Stomach (tissue), 4 donors: Measurements from ENCODE around the gene PTGER3.

Source experiments
- CTCF ChIP-seq, 7 experiments: fragments of 450-650 bp in 4 of 7; fragments of 200-600 bp in 3 of 7; sonication (generic) in 3 of 7; IDR thresholded peaks; one replicate each; pipeline ENCODE4 v1.5.1; 2016 to 2019; ENCODE audit warnings: antibody characterized with exemption in 7 of 7, control low read depth in 2 of 7, mild to moderate bottlenecking in 1 of 7
- POLR2AphosphoS5 ChIP-seq, 3 donors: sonication (generic); formaldehyde crosslinking; IDR thresholded peaks; one replicate each; pipeline ENCODE4 v1.6.1; 2016; ENCODE audit warnings: antibody characterized with exemption in 3 of 3

- TF ChIP-seq CTCF (IDR thresholded peaks at IDR 0.05), result no peak
- no peak for TF ChIP-seq POLR2AphosphoS5 (IDR thresholded peaks at IDR 0.05)
Measured at GRCh38 chr1:71043065-71043464, 4.6 kb downstream of the PTGER3 start.
